Liver (tissue), 9 donors: Measurements from ENCODE around the gene PSMB10. TPM values are rescaled to one million over a fixed set of nuclear protein-coding genes. Genes with fewer than 3 reads are reported as not detected.

ENCODE experiments used
- DNase-seq: peaks from one replicate; pipeline ENCODE4 v3.0.0-alpha.2; 2017; ENCODE audit warnings: low spot score
- H3K27ac ChIP-seq, 2 donors: one replicate each; pipeline ENCODE4 v1.7.0; 2013; ENCODE audit warnings: inconsistent platforms in 2 of 2, low read length in 2 of 2, control low read depth in 1 of 2, low read depth in 1 of 2, mild to moderate bottlenecking in 1 of 2
- H3K27me3 ChIP-seq, 4 donors: one replicate each; pipeline versions ENCODE4 v1.6.1 to v1.7.0; 2013; ENCODE audit warnings: low read length in 3 of 4, inconsistent platforms in 1 of 4, mild to moderate bottlenecking in 1 of 4, moderate library complexity in 1 of 4; ENCODE audit not compliant: control insufficient read depth in 4 of 4, insufficient read depth in 4 of 4
- H3K36me3 ChIP-seq, 4 donors: one replicate each; pipeline versions ENCODE4 v1.6.1 to v1.7.0; 2013; ENCODE audit warnings: low read length in 3 of 4, mild to moderate bottlenecking in 3 of 4, low read depth in 1 of 4, moderate library complexity in 1 of 4; ENCODE audit not compliant: control insufficient read depth in 4 of 4, insufficient read depth in 3 of 4
- H3K4me1 ChIP-seq, 4 donors: one replicate each; pipeline versions ENCODE4 v1.6.1 to v1.7.0; 2013; ENCODE audit warnings: low read length in 3 of 4, mild to moderate bottlenecking in 3 of 4, moderate library complexity in 1 of 4; ENCODE audit not compliant: control insufficient read depth in 4 of 4, insufficient read depth in 4 of 4
- H3K4me3 ChIP-seq, 3 donors: one replicate each; pipeline versions ENCODE4 v1.6.1 to v1.7.0; 2013; ENCODE audit warnings: low read length in 3 of 3, control low read depth in 1 of 3, low read depth in 1 of 3, mild to moderate bottlenecking in 1 of 3
- H3K9ac ChIP-seq, 2 donors: one replicate each; pipeline ENCODE4 v1.7.0; 2013; ENCODE audit warnings: low read length in 2 of 2, mild to moderate bottlenecking in 2 of 2, moderate library complexity in 2 of 2, control low read depth in 1 of 2, low read depth in 1 of 2
- H3K9me3 ChIP-seq, 4 donors: one replicate each; pipeline versions ENCODE4 v1.6.1 to v1.7.0; 2013; ENCODE audit warnings: low read length in 3 of 4; ENCODE audit not compliant: control insufficient read depth in 4 of 4
- FOXA1 ChIP-seq: IDR thresholded peaks from 2 replicates; pipeline ENCODE4 v1.6.1; 2016; ENCODE audit warnings: antibody characterized with exemption
- FOXA2 ChIP-seq: IDR thresholded peaks from 2 replicates; pipeline ENCODE4 v1.6.1; 2016; ENCODE audit warnings: antibody characterized with exemption
- GABPA ChIP-seq, 2 donors: IDR thresholded peaks in 1 of 2; conservative IDR thresholded peaks in 1 of 2; 2 replicates each; pipeline ENCODE4 v1.6.1; 2016; ENCODE audit warnings: antibody characterized with exemption in 2 of 2, mild to moderate bottlenecking in 1 of 2, moderate library complexity in 1 of 2
- HNF4A ChIP-seq, 2 donors: conservative IDR thresholded peaks; 2 replicates each; pipeline ENCODE4 v1.6.1; 2016; ENCODE audit warnings: antibody characterized with exemption in 2 of 2, mild to moderate bottlenecking in 2 of 2
- HNF4G ChIP-seq: IDR thresholded peaks from 2 replicates; pipeline ENCODE4 v1.6.1; 2016; ENCODE audit warnings: antibody characterized with exemption
- JUND ChIP-seq, 2 donors: IDR thresholded peaks; 2 replicates each; pipeline ENCODE4 v1.6.1; 2016; ENCODE audit warnings: antibody characterized with exemption in 2 of 2
- NR2F2 ChIP-seq: IDR thresholded peaks from 2 replicates; pipeline ENCODE4 v1.6.1; 2016; ENCODE audit warnings: antibody characterized with exemption
- RAD21 ChIP-seq, 2 donors: IDR thresholded peaks; 2 replicates each; pipeline ENCODE4 v1.6.1; 2016; ENCODE audit warnings: antibody characterized with exemption in 2 of 2, mild to moderate bottlenecking in 2 of 2
- REST ChIP-seq: IDR thresholded peaks from 2 replicates; pipeline ENCODE4 v1.6.1; 2016; ENCODE audit warnings: antibody characterized with exemption, mild to moderate bottlenecking
- RXRA ChIP-seq, 2 donors: IDR thresholded peaks; 2 replicates each; pipeline ENCODE4 v1.6.1; 2017 to 2018; ENCODE audit warnings: antibody characterized with exemption in 2 of 2, mild to moderate bottlenecking in 1 of 2
- SP1 ChIP-seq: IDR thresholded peaks from 2 replicates; pipeline ENCODE4 v1.6.1; 2018; ENCODE audit warnings: antibody characterized with exemption, mild to moderate bottlenecking
- TAF1 ChIP-seq: conservative IDR thresholded peaks from 2 replicates; pipeline ENCODE4 v1.6.1; 2016; ENCODE audit warnings: antibody characterized with exemption, mild to moderate bottlenecking
- YY1 ChIP-seq: IDR thresholded peaks from 2 replicates; pipeline ENCODE4 v1.6.1; 2016; ENCODE audit warnings: antibody characterized with exemption, mild to moderate bottlenecking
- ZBTB33 ChIP-seq: IDR thresholded peaks from 2 replicates; pipeline ENCODE4 v1.6.1; 2016; ENCODE audit warnings: antibody characterized with exemption
- WGBS: extraction: QIAGEN DNeasy Blood & Tissue Kit; methylation state at CpG from one replicate; pipeline ENCODE4 v1.1.7; 2013; 5-methylcytosine and 5-hydroxymethylcytosine counted together
- polyA plus RNA-seq, 2 donors: library from polyadenylated mRNA; stranded (reverse) in 1 of 2; unstranded in 1 of 2; fragments of 200-250 nt in 1 of 2; fragments of >200 nt in 1 of 2; fragmentation: Nextera tagmentation in 1 of 2; extraction: Ambion mirVana in 1 of 2; gene quantifications; one replicate each; pipeline versions ENCODE4 v1.2.1 to v1.2.3, GENCODE V29; 2013 to 2015
- total RNA-seq, 2 donors: library from RNA; depleted of rRNA; stranded (reverse); fragments of >200 nt; gene quantifications; one replicate each; pipeline ENCODE4 v1.2.3, GENCODE V29; 2014
- TF ChIP-seq, protein P1 (sequence below): fragments of 150-350 bp; IDR thresholded peaks from 2 replicates; pipeline ENCODE4 v1.5.1; 2017; ENCODE audit warnings: improper control_type of control experiment, low read depth, low read length; ENCODE audit not compliant: missing input control
- TF ChIP-seq, protein P2 (sequence below): IDR thresholded peaks from 2 replicates; pipeline ENCODE4 v1.6.1; 2016; ENCODE audit warnings: antibody characterized with exemption
- TF ChIP-seq, protein P3 (sequence below): IDR thresholded peaks from 2 replicates; pipeline ENCODE4 v1.6.1; 2016; ENCODE audit warnings: antibody characterized with exemption
- donor health status: healthy.
- donor health status: healthy.
- donor health status: healthy.
- donor health status: healthy.
- donor health status: healthy.

The PSMB10 gene
- total and polyA plus RNA-seq, 4 donors: 24.8 to 48.2 (median 32.3) TPM

GRCh38 chr16:67909056-67909742 is 27.5 kb downstream of the PSMB10 start:
- Histone ChIP-seq H3K27ac (no peak overlapping the region), H3K4me3 (no peak overlapping the region), H3K9me3 (no peaks in the 10 kb centered on the region), H3K9ac (no peak overlapping the region), H3K27me3 (no peaks in the 10 kb centered on the region), H3K36me3 (peaks cover 0 to 23% (median 16%) of the 10 kb centered on the region in 4 donors), H3K4me1 (peaks cover 0 to 25% (median 21%) of the 10 kb centered on the region in 4 donors)
- WGBS: 97% methylated on average over 36 of the region's 36 CpGs
- TF ChIP-seq NR2F2 (no peak), GABPA (IDR thresholded peaks at IDR 0.05 in 1 of 2, conservative IDR thresholded peaks at IDR 0.05 in 1 of 2) (no peak), TAF1 (no peak), HNF4A (conservative IDR thresholded peaks at IDR 0.05) (no peak), JUND (IDR thresholded peaks at IDR 0.05) (no peak), ZBTB33 (no peak), RAD21 (IDR thresholded peaks at IDR 0.05) (no peak), HNF4G (no peak), SP1 (no peak), RXRA (IDR thresholded peaks at IDR 0.05) (no peak), FOXA2 (no peak), YY1 (no peak)
- TF ChIP-seq, protein P1, sequence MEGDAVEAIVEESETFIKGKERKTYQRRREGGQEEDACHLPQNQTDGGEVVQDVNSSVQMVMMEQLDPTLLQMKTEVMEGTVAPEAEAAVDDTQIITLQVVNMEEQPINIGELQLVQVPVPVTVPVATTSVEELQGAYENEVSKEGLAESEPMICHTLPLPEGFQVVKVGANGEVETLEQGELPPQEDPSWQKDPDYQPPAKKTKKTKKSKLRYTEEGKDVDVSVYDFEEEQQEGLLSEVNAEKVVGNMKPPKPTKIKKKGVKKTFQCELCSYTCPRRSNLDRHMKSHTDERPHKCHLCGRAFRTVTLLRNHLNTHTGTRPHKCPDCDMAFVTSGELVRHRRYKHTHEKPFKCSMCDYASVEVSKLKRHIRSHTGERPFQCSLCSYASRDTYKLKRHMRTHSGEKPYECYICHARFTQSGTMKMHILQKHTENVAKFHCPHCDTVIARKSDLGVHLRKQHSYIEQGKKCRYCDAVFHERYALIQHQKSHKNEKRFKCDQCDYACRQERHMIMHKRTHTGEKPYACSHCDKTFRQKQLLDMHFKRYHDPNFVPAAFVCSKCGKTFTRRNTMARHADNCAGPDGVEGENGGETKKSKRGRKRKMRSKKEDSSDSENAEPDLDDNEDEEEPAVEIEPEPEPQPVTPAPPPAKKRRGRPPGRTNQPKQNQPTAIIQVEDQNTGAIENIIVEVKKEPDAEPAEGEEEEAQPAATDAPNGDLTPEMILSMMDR: no peak
- TF ChIP-seq, protein P2, sequence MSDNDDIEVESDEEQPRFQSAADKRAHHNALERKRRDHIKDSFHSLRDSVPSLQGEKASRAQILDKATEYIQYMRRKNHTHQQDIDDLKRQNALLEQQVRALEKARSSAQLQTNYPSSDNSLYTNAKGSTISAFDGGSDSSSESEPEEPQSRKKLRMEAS: no peak
- no peak for DNase-seq

GRCh38 chr16:67907397-67908180 is 29.1 kb downstream of the PSMB10 start:
- Histone ChIP-seq H3K4me1 (peaks cover 0 to 27% (median 20%) of the 10 kb centered on the region in 4 donors), H3K9me3 (no peaks in the 10 kb centered on the region), H3K27ac (peak overlapping the region; percentile 6 to 23), H3K4me3 (no peak overlapping the region), H3K9ac (no peak overlapping the region), H3K36me3 (peaks cover 0 to 27% (median 16%) of the 10 kb centered on the region in 4 donors), H3K27me3 (no peaks in the 10 kb centered on the region)
- DNase-seq: no peak
- WGBS: 69% methylated on average over 11 of the region's 11 CpGs
- TF ChIP-seq JUND (IDR thresholded peaks at IDR 0.05): peak in 1 of 2 donors; percentile 52
- TF ChIP-seq, protein P1: no peak
- no peak for TF ChIP-seq FOXA2
- no peak for TF ChIP-seq TAF1
- no peak for TF ChIP-seq HNF4G
- no peak for TF ChIP-seq FOXA1
- TF ChIP-seq RXRA (IDR thresholded peaks at IDR 0.05): peak; percentile 70 to 81
- TF ChIP-seq REST: no peak
- TF ChIP-seq ZBTB33: no peak
- peak; percentile 30 to 32 for TF ChIP-seq RAD21 (IDR thresholded peaks at IDR 0.05)
- TF ChIP-seq, protein P3, sequence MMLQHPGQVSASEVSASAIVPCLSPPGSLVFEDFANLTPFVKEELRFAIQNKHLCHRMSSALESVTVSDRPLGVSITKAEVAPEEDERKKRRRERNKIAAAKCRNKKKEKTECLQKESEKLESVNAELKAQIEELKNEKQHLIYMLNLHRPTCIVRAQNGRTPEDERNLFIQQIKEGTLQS: no peak
- peak; percentile 12 for TF ChIP-seq SP1
